HepG2 (cell line): ENCODE measurements around the gene STARD13. TPM values are rescaled to one million over a fixed set of nuclear protein-coding genes. Genes with fewer than 3 reads are reported as not detected.

Experiments
- ATAC-seq: fragments of 200-7000 bp; cut with Tn5 transposase; 3 replicates; pipeline ENCODE4 v1.9.1; 2020; ENCODE audit warnings: mild to moderate bottlenecking, moderate library complexity
- BruUV-seq: library from RNA; stranded (reverse); fragments of 400-500 nt; replicated peaks from 2 replicates; lab custom pipeline; 2021; lab: Mats Ljungman, UMichigan
- CTCF ChIA-PET: fragments of 300-600 bp; formaldehyde crosslinking; extraction: SDS; loops from one replicate; lab custom pipeline; 2021; ENCODE audit warnings: low total read pairs, inconsistent platforms, low intra/inter-chr PET ratio; lab: Yijun Ruan, JAX
- POLR2A ChIA-PET: fragments of 350-600 bp; sonication (Branson Sonifier 250); formaldehyde crosslinking; loops from one replicate; lab custom pipeline; 2020; ENCODE audit warnings: antibody characterized with exemption, inconsistent platforms; lab: Yijun Ruan, JAX
- DNase-seq: peaks from one replicate; pipeline ENCODE4 v3.0.0-alpha.2; 2015; ENCODE audit warnings: low spot score
- FAIRE-seq: peaks from 3 replicates; lab custom pipeline; 2011; peaks lifted over from hg19 to GRCh38; lab: Jason Lieb, UNC
- H2AFZ ChIP-seq: one replicate; pipeline ENCODE4 v1.6.1; 2011; ENCODE audit warnings: low read length, inconsistent platforms
- H3K27ac ChIP-seq: fragments of 300-600 bp; 3 replicates; pipeline ENCODE4 v1.8.0; 2011; ENCODE audit warnings: mixed run types, mild to moderate bottlenecking, mixed read lengths, low read length, inconsistent platforms; ENCODE audit not compliant: insufficient read depth; ENCODE audit errors: extremely low read length
- H3K27me3 ChIP-seq, 2 experiments: fragments of 200-600 bp in 1 of 2; 2 replicates in 1 of 2; 3 replicates in 1 of 2; pipeline versions ENCODE4 v1.6.0 to v1.8.0; 2011; ENCODE audit warnings: low read length in 2 of 2, mild to moderate bottlenecking in 2 of 2, moderate library complexity in 2 of 2, inconsistent platforms in 1 of 2; ENCODE audit not compliant: insufficient read depth in 2 of 2, control insufficient read depth in 1 of 2
- H3K36me3 ChIP-seq, 2 experiments: fragments of 200-600 bp in 1 of 2; replicated peaks in 1 of 2; 2 replicates in 1 of 2; 3 replicates in 1 of 2; pipeline versions ENCODE4 v1.5.1 to v1.8.0; 2011; ENCODE audit warnings: low read length in 2 of 2, inconsistent platforms in 1 of 2; ENCODE audit not compliant: insufficient read depth in 2 of 2, control insufficient read depth in 1 of 2
- H3K4me1 ChIP-seq: 2 replicates; pipeline ENCODE4 v1.5.1; 2012; ENCODE audit warnings: low read length, inconsistent platforms; ENCODE audit not compliant: insufficient read depth
- H3K4me2 ChIP-seq: 2 replicates; pipeline ENCODE4 v1.6.0; 2011; ENCODE audit warnings: low read depth, low read length, inconsistent platforms
- H3K4me3 ChIP-seq, 3 experiments: fragments of 200-600 bp in 1 of 3; sonication (generic), shearing (Covaris generic) in 1 of 3; replicated peaks in 1 of 3; 2 replicates each; pipeline ENCODE4 v1.5.1; 2011 to 2016; ENCODE audit warnings: low read length in 3 of 3, inconsistent platforms in 2 of 3, low read depth in 2 of 3, mild to moderate bottlenecking in 2 of 3, control low read depth in 1 of 3, mixed read lengths in 1 of 3; ENCODE audit not compliant: insufficient read depth in 1 of 3
- H3K79me2 ChIP-seq: one replicate; pipeline ENCODE4 v1.6.1; 2011; ENCODE audit warnings: low read length, inconsistent platforms; ENCODE audit not compliant: insufficient read depth
- H3K9ac ChIP-seq: 2 replicates; pipeline ENCODE4 v1.6.0; 2011; ENCODE audit warnings: mild to moderate bottlenecking, low read depth, low read length, inconsistent platforms; ENCODE audit not compliant: insufficient read depth
- H3K9me3 ChIP-seq: 2 replicates; pipeline ENCODE4 v1.5.1; 2012; ENCODE audit warnings: mild to moderate bottlenecking, low read length
- H4K20me1 ChIP-seq: 2 replicates; pipeline ENCODE4 v1.6.0; 2011; ENCODE audit warnings: inconsistent platforms, mild to moderate bottlenecking, low read length, moderate library complexity; ENCODE audit not compliant: insufficient read depth
- ARNT ChIP-seq: fragments of 450-650 bp; IDR thresholded peaks from 2 replicates; pipeline ENCODE4 v1.6.1; 2017
- EP300 ChIP-seq, 3 experiments: sonication (generic) in 1 of 3; formaldehyde crosslinking in 1 of 3; IDR thresholded peaks; 2 replicates each; pipeline versions ENCODE4 v1.5.1 to v1.6.1; 2011 to 2020; ENCODE audit warnings: low read depth in 2 of 3, low read length in 2 of 3, borderline replicate concordance in 1 of 3, improper control_type of control experiment in 1 of 3, mild to moderate bottlenecking in 1 of 3, missing genetic modification reagents in 1 of 3, moderate library complexity in 1 of 3
- JARID2 ChIP-seq: sonication (generic); formaldehyde crosslinking; IDR thresholded peaks from 2 replicates; pipeline ENCODE4 v1.8.1; 2023; ENCODE audit warnings: missing genetic modification reagents, inconsistent platforms; ENCODE audit not compliant: insufficient replicate concordance
- NFIB ChIP-seq: sonication (generic); formaldehyde crosslinking; IDR thresholded peaks from 2 replicates; pipeline ENCODE4 v1.9.0; 2021; ENCODE audit warnings: missing genetic modification reagents, mild to moderate bottlenecking, borderline replicate concordance
- SIN3B ChIP-seq: fragments of 150-350 bp; IDR thresholded peaks from 2 replicates; pipeline ENCODE4 v1.6.1; 2014; ENCODE audit warnings: low read length
- SRY ChIP-seq: sonication (generic); formaldehyde crosslinking; IDR thresholded peaks from 2 replicates; pipeline ENCODE4 v1.8.0; 2022; ENCODE audit warnings: mild to moderate bottlenecking, missing genetic modification reagents
- ZBTB38 ChIP-seq: sonication (generic); formaldehyde crosslinking; IDR thresholded peaks from 2 replicates; pipeline ENCODE4 v1.5.1; 2020; ENCODE audit warnings: mild to moderate bottlenecking, missing genetic modification reagents
- ZNF230 ChIP-seq: sonication (generic); formaldehyde crosslinking; IDR thresholded peaks from 2 replicates; pipeline ENCODE4 v1.4.0; 2020; ENCODE audit warnings: mild to moderate bottlenecking, missing genetic modification reagents
- ZNF383 ChIP-seq: sonication (generic); formaldehyde crosslinking; IDR thresholded peaks from 2 replicates; pipeline ENCODE4 v1.4.0; 2020; ENCODE audit warnings: missing genetic modification reagents, mild to moderate bottlenecking, borderline replicate concordance
- ZNF451 ChIP-seq: sonication (generic); formaldehyde crosslinking; IDR thresholded peaks from 2 replicates; pipeline ENCODE4 v1.5.0; 2020; ENCODE audit warnings: mild to moderate bottlenecking, missing genetic modification reagents
- ZNF577 ChIP-seq: sonication (generic); formaldehyde crosslinking; IDR thresholded peaks from 2 replicates; pipeline ENCODE4 v1.4.0; 2020; ENCODE audit warnings: mild to moderate bottlenecking, low read depth, missing genetic modification reagents, borderline replicate concordance
- ZNF747 ChIP-seq: sonication (generic); formaldehyde crosslinking; IDR thresholded peaks from 2 replicates; pipeline ENCODE4 v1.8.1; 2023; ENCODE audit warnings: missing genetic modification reagents, mild to moderate bottlenecking, borderline replicate concordance
- WGBS: methylation state at CpG from one replicate; pipeline ENCODE4 v1.1.6; 2017; ENCODE audit warnings: low lambda C conversion rate; 5-methylcytosine and 5-hydroxymethylcytosine counted together
- in situ Hi-C: cut with HindIII; loops from 2 replicates; pipeline ENCODE4 v1.10.0; 2017; ENCODE audit warnings: low pct_unique_long_range_greater_than_20kb; ENCODE audit not compliant: extremely low pct_ligation_motif_present
- intact Hi-C: fragments of 100-400 bp; cut with micrococcal nuclease; formaldehyde crosslinking; loops from one replicate; pipeline ENCODE4 v1.10.0; 2022; ENCODE audit not compliant: unreplicated experiment
- polyA plus RNA-seq, 8 experiments: library from polyadenylated mRNA; depleted of rRNA in 3 of 8; stranded (reverse) in 7 of 8; unstranded in 1 of 8; fragments of >200 nt; fragmentation: Illumina TruSeq in 4 of 8; extraction: Trizol in 4 of 8; gene quantifications; 2 replicates each; pipeline versions ENCODE4 v1.2.1 to v1.2.3, GENCODE V29; 2011 to 2016; ENCODE audit warnings: low read depth in 4 of 8, missing spikeins in 1 of 8, mixed read lengths in 1 of 8; ENCODE audit not compliant: insufficient read depth in 1 of 8
- total RNA-seq, 5 experiments: library from RNA; depleted of rRNA; stranded (reverse); fragments of >200 nt; fragmentation: Illumina TruSeq; extraction: Trizol; gene quantifications; 2 replicates each; pipeline ENCODE4 v1.2.3, GENCODE V29; 2016; ENCODE audit warnings: low read depth in 1 of 5
- TF ChIP-seq, protein P1 (sequence below): sonication (generic); formaldehyde crosslinking; IDR thresholded peaks from 2 replicates; pipeline ENCODE4 v1.4.0; 2020; ENCODE audit warnings: missing genetic modification reagents
- TF ChIP-seq, protein P2 (sequence below): sonication (generic); formaldehyde crosslinking; IDR thresholded peaks from 2 replicates; pipeline ENCODE4 v1.5.0; 2020; ENCODE audit warnings: mild to moderate bottlenecking, low read depth, missing genetic modification reagents, borderline replicate concordance
- TF ChIP-seq, protein P3 (sequence below): sonication (generic); IDR thresholded peaks from 2 replicates; pipeline ENCODE4 v1.6.1; 2016; ENCODE audit warnings: low read depth, borderline replicate concordance

Gene STARD13
- total and polyA plus RNA-seq, 2 of the 13 experiments (the other 11 are each of a cell fraction or from before 2014, with no cell fraction given): 12.8 to 14.3 TPM

DNA sequence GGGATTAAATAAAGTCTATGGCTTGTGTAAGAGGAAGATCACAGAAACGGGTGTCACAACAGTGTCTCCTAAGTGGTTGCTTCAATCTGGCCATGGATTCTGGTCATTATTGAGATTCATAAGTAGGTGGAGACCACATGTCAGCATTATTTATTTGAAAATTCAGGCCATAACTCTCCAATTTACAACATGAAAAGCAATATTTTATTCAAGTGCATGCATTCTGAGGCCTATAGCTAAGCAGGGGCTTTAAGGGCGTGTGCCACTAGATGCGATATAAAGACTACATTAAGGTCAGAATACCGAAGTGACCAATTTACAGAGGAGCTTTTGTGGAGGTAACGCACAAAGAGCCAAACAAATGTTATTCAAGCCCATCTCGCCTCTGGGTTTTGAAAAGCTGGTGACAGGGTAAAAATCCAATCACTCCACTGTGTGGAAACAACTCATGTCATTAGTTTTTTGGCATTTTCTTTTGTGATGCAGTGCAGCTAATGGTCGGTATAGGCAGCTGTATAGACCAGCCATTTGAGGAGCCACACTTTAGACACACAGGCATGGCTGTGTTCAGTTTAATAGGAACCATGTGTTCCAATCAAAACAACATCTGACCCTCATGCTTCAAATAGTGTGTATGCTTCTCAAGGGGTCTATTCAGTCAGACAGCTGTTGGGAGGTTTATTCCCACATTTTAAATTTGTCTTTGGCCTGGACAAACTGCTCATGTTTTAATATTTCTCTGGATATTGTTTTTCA is 145.6 kb downstream of the STARD13 start:
- Histone ChIP-seq H3K79me2 (no peaks in the 10 kb centered on the region), H3K4me2 (no peak overlapping the region), H3K9ac (no peak overlapping the region), H3K4me1 (no peaks in the 10 kb centered on the region; the same call in 1 of the 2 replicates), H2AFZ (no peak overlapping the region), H3K27me3 (no peaks in the 10 kb centered on the region), H3K9me3 (no peaks in the 10 kb centered on the region), H4K20me1 (no peaks in the 10 kb centered on the region), H3K27ac (no peak overlapping the region), H3K4me3 (no peak overlapping the region), H3K36me3 (peaks cover 21 to 65% of the 10 kb centered on the region in 2 experiments)
- FAIRE-seq: no peak
- no TSS peak for BruUV-seq
- ATAC-seq: no peak
- ChIA-PET CTCF (no interaction called here), POLR2A (no interaction called here)
- in situ Hi-C loops (no loop called here), intact Hi-C loops (no loop called here)
- TF ChIP-seq ARNT: no peak
- no peak for TF ChIP-seq EP300 (IDR thresholded peaks at IDR 0.05; ENCODE audit: low read depth in 2 of 2, low read length in 2 of 2)
- no peak for TF ChIP-seq EP300 (CRISPR knock-in tag; IDR thresholded peaks at IDR 0.05; ENCODE audit: borderline replicate concordance)
- TF ChIP-seq, protein P1, sequence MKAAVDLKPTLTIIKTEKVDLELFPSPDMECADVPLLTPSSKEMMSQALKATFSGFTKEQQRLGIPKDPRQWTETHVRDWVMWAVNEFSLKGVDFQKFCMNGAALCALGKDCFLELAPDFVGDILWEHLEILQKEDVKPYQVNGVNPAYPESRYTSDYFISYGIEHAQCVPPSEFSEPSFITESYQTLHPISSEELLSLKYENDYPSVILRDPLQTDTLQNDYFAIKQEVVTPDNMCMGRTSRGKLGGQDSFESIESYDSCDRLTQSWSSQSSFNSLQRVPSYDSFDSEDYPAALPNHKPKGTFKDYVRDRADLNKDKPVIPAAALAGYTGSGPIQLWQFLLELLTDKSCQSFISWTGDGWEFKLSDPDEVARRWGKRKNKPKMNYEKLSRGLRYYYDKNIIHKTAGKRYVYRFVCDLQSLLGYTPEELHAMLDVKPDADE (CRISPR knock-in tag): no peak
- no peak for TF ChIP-seq ZNF577 (CRISPR knock-in tag)
- no peak for TF ChIP-seq SRY
- TF ChIP-seq, protein P2, sequence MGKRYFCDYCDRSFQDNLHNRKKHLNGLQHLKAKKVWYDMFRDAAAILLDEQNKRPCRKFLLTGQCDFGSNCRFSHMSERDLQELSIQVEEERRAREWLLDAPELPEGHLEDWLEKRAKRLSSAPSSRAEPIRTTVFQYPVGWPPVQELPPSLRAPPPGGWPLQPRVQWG (CRISPR knock-in tag): no peak
- TF ChIP-seq ZNF230 (CRISPR knock-in tag): no peak
- no peak for TF ChIP-seq ZBTB38 (CRISPR knock-in tag)
- TF ChIP-seq ZNF747 (CRISPR knock-in tag): no peak
- no peak for TF ChIP-seq NFIB (CRISPR knock-in tag)
- no peak for TF ChIP-seq ZNF451 (CRISPR knock-in tag)
- TF ChIP-seq SIN3B: no peak
- no peak for TF ChIP-seq JARID2 (CRISPR knock-in tag)
- no peak for TF ChIP-seq ZNF383 (CRISPR knock-in tag)
- TF ChIP-seq, protein P3, sequence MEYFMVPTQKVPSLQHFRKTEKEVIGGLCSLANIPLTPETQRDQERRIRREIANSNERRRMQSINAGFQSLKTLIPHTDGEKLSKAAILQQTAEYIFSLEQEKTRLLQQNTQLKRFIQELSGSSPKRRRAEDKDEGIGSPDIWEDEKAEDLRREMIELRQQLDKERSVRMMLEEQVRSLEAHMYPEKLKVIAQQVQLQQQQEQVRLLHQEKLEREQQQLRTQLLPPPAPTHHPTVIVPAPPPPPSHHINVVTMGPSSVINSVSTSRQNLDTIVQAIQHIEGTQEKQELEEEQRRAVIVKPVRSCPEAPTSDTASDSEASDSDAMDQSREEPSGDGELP: no peak
- DNase-seq: no peak
- 94% methylated on average over 7 of the region's 7 CpGs for WGBS
